GM23338 (cell line): ENCODE measurements around the gene DDX18. TPM values are rescaled to one million over a fixed set of nuclear protein-coding genes. Genes with fewer than 3 reads are reported as not detected.

ENCODE experiments used
- ATAC-seq: fragments of 200-7000 bp; cut with Tn5 transposase; 3 replicates; pipeline ENCODE4 v1.9.1; 2020
- DNase-seq: peaks from one replicate; pipeline ENCODE4 v3.0.0-alpha.2; 2015; ENCODE audit warnings: low spot score
- H2AFZ ChIP-seq: fragments of 200-600 bp; sonication (generic); 2 replicates; pipeline ENCODE4 v1.8.0; 2016; ENCODE audit warnings: antibody characterized with exemption, mild to moderate bottlenecking, moderate library complexity
- H3F3A ChIP-seq: fragments of 200-600 bp; sonication (generic); replicated peaks from 2 replicates; pipeline ENCODE4 v1.8.0; 2017; ENCODE audit warnings: antibody characterized with exemption, mixed run types, low read depth
- H3K27ac ChIP-seq: fragments of 200-600 bp; sonication (generic); 2 replicates; pipeline ENCODE4 v1.6.1; 2016; ENCODE audit warnings: low read depth
- H3K27me3 ChIP-seq: fragments of 200-600 bp; sonication (generic); 2 replicates; pipeline ENCODE4 v1.8.0; 2016; ENCODE audit warnings: mild to moderate bottlenecking, mixed run types, moderate library complexity; ENCODE audit not compliant: insufficient read depth
- H3K36me3 ChIP-seq: fragments of 200-600 bp; sonication (generic); 2 replicates; pipeline ENCODE4 v1.8.0; 2016; ENCODE audit warnings: mild to moderate bottlenecking; ENCODE audit not compliant: insufficient read depth
- H3K4me1 ChIP-seq: fragments of 200-600 bp; sonication (generic); 2 replicates; pipeline ENCODE4 v1.8.0; 2016; ENCODE audit warnings: mild to moderate bottlenecking, moderate library complexity; ENCODE audit not compliant: insufficient read depth
- H3K4me2 ChIP-seq: fragments of 200-600 bp; sonication (generic); 2 replicates; pipeline ENCODE4 v1.7.1; 2017; ENCODE audit warnings: mixed run types
- H3K4me3 ChIP-seq: fragments of 200-600 bp; sonication (generic); 2 replicates; pipeline ENCODE4 v1.6.1; 2016; ENCODE audit warnings: mixed run types
- H3K79me2 ChIP-seq: fragments of 200-600 bp; sonication (generic); replicated peaks from 2 replicates; pipeline ENCODE4 v1.8.0; 2017; ENCODE audit warnings: mild to moderate bottlenecking; ENCODE audit not compliant: insufficient read depth
- H3K9me2 ChIP-seq: fragments of 200-600 bp; sonication (generic); 2 replicates; pipeline ENCODE4 v1.8.0; 2017; ENCODE audit not compliant: insufficient read depth
- H4K20me1 ChIP-seq: fragments of 200-600 bp; sonication (generic); replicated peaks from 2 replicates; pipeline ENCODE4 v1.8.0; 2017; ENCODE audit warnings: mild to moderate bottlenecking; ENCODE audit not compliant: insufficient read depth
- H3K27ac Mint-ChIP-seq: 2 replicates; pipeline ENCODE4 v1.8.0; 2020; ENCODE audit warnings: inconsistent platforms, mild to moderate bottlenecking, moderate library complexity, mixed read lengths
- H3K27me3 Mint-ChIP-seq: 3 replicates; pipeline ENCODE4 v1.8.0; 2022; ENCODE audit warnings: low read depth, mild to moderate bottlenecking, moderate library complexity, mixed read lengths, inconsistent platforms; ENCODE audit not compliant: insufficient read depth, poor library complexity
- H3K36me3 Mint-ChIP-seq: 3 replicates; pipeline ENCODE4 v1.8.0; 2021; ENCODE audit warnings: low read depth, mild to moderate bottlenecking, inconsistent platforms, moderate library complexity, mixed read lengths
- H3K4me1 Mint-ChIP-seq: 3 replicates; pipeline ENCODE4 v1.8.0; 2020; ENCODE audit warnings: mild to moderate bottlenecking, inconsistent platforms, mixed read lengths
- H3K4me3 Mint-ChIP-seq: 3 replicates; pipeline ENCODE4 v1.8.0; 2021; ENCODE audit warnings: moderate library complexity, mild to moderate bottlenecking, inconsistent platforms, mixed read lengths
- H3K9me3 Mint-ChIP-seq: 3 replicates; pipeline ENCODE4 v1.8.0; 2020; ENCODE audit warnings: moderate library complexity, mild to moderate bottlenecking, inconsistent platforms, mixed read lengths
- CREB1 ChIP-seq: fragments of 250-450 bp; sonication (Bioruptor Pico); IDR thresholded peaks from 2 replicates; pipeline ENCODE4 v1.5.0; 2020; ENCODE audit warnings: low read depth, mild to moderate bottlenecking, moderate library complexity
- EZH2 ChIP-seq: fragments of 200-600 bp; sonication (generic); IDR thresholded peaks from one replicate; pipeline ENCODE4 v1.8.0; 2017; ENCODE audit warnings: antibody characterized with exemption, mild to moderate bottlenecking, low read depth; ENCODE audit not compliant: unreplicated experiment
- EZH2phosphoT487 ChIP-seq: fragments of 200-600 bp; sonication (generic); IDR thresholded peaks from one replicate; pipeline ENCODE4 v1.8.1; 2018; ENCODE audit warnings: antibody characterized with exemption; ENCODE audit not compliant: unreplicated experiment
- JUNB ChIP-seq: IDR thresholded peaks from one replicate; pipeline ENCODE4 v1.6.1; 2016; ENCODE audit warnings: antibody characterized with exemption; ENCODE audit not compliant: unreplicated experiment
- NANOG ChIP-seq: IDR thresholded peaks from 2 replicates; pipeline ENCODE4 v1.6.1; 2016; ENCODE audit warnings: antibody characterized with exemption, borderline replicate concordance
- POLR2AphosphoS5 ChIP-seq: IDR thresholded peaks from 2 replicates; pipeline ENCODE4 v1.6.1; 2016; ENCODE audit warnings: antibody characterized with exemption, low read depth
- STAT1 ChIP-seq: IDR thresholded peaks from one replicate; pipeline ENCODE4 v1.6.1; 2016; ENCODE audit warnings: antibody characterized with exemption; ENCODE audit not compliant: unreplicated experiment
- ZNF114 ChIP-seq: fragments of 250-450 bp; sonication (Bioruptor Pico); IDR thresholded peaks from 2 replicates; pipeline ENCODE4 v1.5.0; 2020; ENCODE audit warnings: mild to moderate bottlenecking, moderate library complexity
- ZNF331 ChIP-seq: fragments of 250-450 bp; sonication (Bioruptor Pico); IDR thresholded peaks from 2 replicates; pipeline ENCODE4 v1.5.0; 2020; ENCODE audit warnings: low read depth, mild to moderate bottlenecking, moderate library complexity
- ZNF462 ChIP-seq: fragments of 250-450 bp; sonication (Bioruptor Pico); IDR thresholded peaks from 2 replicates; pipeline ENCODE4 v1.5.0; 2020; ENCODE audit warnings: mild to moderate bottlenecking, moderate library complexity
- long read RNA-seq: library from polyadenylated mRNA; unstranded; transcript quantifications from one replicate; pipeline ENCODE4 v2.0.0, GENCODE V29; 2020; ENCODE audit not compliant: unreplicated experiment
- polyA plus RNA-seq: library from polyadenylated mRNA; unstranded; fragments of >200 nt; fragmentation: Nextera tagmentation; extraction: Ambion mirVana; gene quantifications from 2 replicates; pipeline ENCODE4 v1.2.1, GENCODE V29; 2016
- total RNA-seq: library from RNA; depleted of rRNA; stranded (reverse); fragments of >200 nt; shearing (Covaris generic); gene quantifications from 2 replicates; pipeline ENCODE4 v1.2.3, GENCODE V29; 2014; rRNA removed
- TF ChIP-seq, protein P1 (sequence below), 2 experiments: fragments of 200-600 bp in 1 of 2; sonication (generic) in 1 of 2; conservative IDR thresholded peaks; 2 replicates each; pipeline versions ENCODE4 v1.5.1 to v1.6.1; 2016 to 2017; ENCODE audit warnings: antibody characterized with exemption in 2 of 2, low read depth in 2 of 2, mild to moderate bottlenecking in 2 of 2, moderate library complexity in 1 of 2
- TF ChIP-seq, protein P2 (sequence below): IDR thresholded peaks from 2 replicates; pipeline ENCODE4 v1.6.1; 2016; ENCODE audit warnings: antibody characterized with exemption
- TF ChIP-seq, protein P3 (sequence below): IDR thresholded peaks from one replicate; pipeline ENCODE4 v1.6.1; 2018; ENCODE audit warnings: antibody characterized with exemption; ENCODE audit not compliant: unreplicated experiment

The DDX18 gene
- total RNA-seq (98.8 and 102 TPM in 2 replicates), polyA plus RNA-seq (169 and 183 TPM in 2 replicates)
- long read RNA-seq, partial matches to known transcripts = 53 of 59 reads
- long read RNA-seq, other reads (novel, unspliced or antisense) = 3 of 59 reads

- peaks cover 32% of the 10 kb centered on the region for H3K36me3 Mint-ChIP-seq
These were observed at the start of gene DDX18 for GRCh38 chr2:117814417-117815264. DDX18 (plus strand) TSS chr2:117814691; CDS start chr2:117814778, 87 bp downstream.

More at GRCh38 chr2:117814417-117815264, at the start of gene DDX18:
- Histone ChIP-seq H3F3A (no peaks in the 10 kb centered on the region), H2AFZ (peak within 1 kb of the TSS; percentile 90), H3K36me3 (peaks cover 31% of the 10 kb centered on the region), H3K4me3 (peak within 1 kb of the TSS; percentile 88), H3K27me3 (no peaks in the 10 kb centered on the region), H3K4me2 (peak within 1 kb of the TSS; percentile 97), H3K4me1 (peaks cover 13% of the 10 kb centered on the region; the same call in 1 of the 2 replicates), H3K9me2 (no peaks in the 10 kb centered on the region), H4K20me1 (peaks cover 5% of the 10 kb centered on the region; the same call in 1 of the 2 replicates), H3K27ac (peak within 1 kb of the TSS; percentile 48; the same call in 1 of the 2 replicates), H3K79me2 (peaks cover 35% of the 10 kb centered on the region)
- TF ChIP-seq CREB1 (peak; percentile 94), JUNB (no peak), STAT1 (no peak), ZNF114 (no peak), ZNF462 (CRISPR knock-in tag) (no peak), POLR2AphosphoS5 (peak; percentile 75), EZH2phosphoT487 (no peak), EZH2 (no peak), ZNF331 (CRISPR knock-in tag) (no peak), NANOG (peak; percentile 55)
- TF ChIP-seq, protein P1, sequence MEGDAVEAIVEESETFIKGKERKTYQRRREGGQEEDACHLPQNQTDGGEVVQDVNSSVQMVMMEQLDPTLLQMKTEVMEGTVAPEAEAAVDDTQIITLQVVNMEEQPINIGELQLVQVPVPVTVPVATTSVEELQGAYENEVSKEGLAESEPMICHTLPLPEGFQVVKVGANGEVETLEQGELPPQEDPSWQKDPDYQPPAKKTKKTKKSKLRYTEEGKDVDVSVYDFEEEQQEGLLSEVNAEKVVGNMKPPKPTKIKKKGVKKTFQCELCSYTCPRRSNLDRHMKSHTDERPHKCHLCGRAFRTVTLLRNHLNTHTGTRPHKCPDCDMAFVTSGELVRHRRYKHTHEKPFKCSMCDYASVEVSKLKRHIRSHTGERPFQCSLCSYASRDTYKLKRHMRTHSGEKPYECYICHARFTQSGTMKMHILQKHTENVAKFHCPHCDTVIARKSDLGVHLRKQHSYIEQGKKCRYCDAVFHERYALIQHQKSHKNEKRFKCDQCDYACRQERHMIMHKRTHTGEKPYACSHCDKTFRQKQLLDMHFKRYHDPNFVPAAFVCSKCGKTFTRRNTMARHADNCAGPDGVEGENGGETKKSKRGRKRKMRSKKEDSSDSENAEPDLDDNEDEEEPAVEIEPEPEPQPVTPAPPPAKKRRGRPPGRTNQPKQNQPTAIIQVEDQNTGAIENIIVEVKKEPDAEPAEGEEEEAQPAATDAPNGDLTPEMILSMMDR (conservative IDR thresholded peaks at IDR 0.05; ENCODE audit: low read depth in 2 of 2) = peak; percentile 99
- TF ChIP-seq, protein P2, sequence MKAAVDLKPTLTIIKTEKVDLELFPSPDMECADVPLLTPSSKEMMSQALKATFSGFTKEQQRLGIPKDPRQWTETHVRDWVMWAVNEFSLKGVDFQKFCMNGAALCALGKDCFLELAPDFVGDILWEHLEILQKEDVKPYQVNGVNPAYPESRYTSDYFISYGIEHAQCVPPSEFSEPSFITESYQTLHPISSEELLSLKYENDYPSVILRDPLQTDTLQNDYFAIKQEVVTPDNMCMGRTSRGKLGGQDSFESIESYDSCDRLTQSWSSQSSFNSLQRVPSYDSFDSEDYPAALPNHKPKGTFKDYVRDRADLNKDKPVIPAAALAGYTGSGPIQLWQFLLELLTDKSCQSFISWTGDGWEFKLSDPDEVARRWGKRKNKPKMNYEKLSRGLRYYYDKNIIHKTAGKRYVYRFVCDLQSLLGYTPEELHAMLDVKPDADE = peak; percentile 92
- TF ChIP-seq, protein P3, sequence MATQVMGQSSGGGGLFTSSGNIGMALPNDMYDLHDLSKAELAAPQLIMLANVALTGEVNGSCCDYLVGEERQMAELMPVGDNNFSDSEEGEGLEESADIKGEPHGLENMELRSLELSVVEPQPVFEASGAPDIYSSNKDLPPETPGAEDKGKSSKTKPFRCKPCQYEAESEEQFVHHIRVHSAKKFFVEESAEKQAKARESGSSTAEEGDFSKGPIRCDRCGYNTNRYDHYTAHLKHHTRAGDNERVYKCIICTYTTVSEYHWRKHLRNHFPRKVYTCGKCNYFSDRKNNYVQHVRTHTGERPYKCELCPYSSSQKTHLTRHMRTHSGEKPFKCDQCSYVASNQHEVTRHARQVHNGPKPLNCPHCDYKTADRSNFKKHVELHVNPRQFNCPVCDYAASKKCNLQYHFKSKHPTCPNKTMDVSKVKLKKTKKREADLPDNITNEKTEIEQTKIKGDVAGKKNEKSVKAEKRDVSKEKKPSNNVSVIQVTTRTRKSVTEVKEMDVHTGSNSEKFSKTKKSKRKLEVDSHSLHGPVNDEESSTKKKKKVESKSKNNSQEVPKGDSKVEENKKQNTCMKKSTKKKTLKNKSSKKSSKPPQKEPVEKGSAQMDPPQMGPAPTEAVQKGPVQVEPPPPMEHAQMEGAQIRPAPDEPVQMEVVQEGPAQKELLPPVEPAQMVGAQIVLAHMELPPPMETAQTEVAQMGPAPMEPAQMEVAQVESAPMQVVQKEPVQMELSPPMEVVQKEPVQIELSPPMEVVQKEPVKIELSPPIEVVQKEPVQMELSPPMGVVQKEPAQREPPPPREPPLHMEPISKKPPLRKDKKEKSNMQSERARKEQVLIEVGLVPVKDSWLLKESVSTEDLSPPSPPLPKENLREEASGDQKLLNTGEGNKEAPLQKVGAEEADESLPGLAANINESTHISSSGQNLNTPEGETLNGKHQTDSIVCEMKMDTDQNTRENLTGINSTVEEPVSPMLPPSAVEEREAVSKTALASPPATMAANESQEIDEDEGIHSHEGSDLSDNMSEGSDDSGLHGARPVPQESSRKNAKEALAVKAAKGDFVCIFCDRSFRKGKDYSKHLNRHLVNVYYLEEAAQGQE = no peak
- Mint-ChIP-seq H3K4me1 (peaks cover 21% of the 10 kb centered on the region), H3K9me3 (no peaks in the 10 kb centered on the region; the same call in 2 of the 3 replicates), H3K4me3 (peak within 1 kb of the TSS; percentile 99), H3K27me3 (no peaks in the 10 kb centered on the region), H3K27ac (peak within 1 kb of the TSS; percentile 95)
- peak; percentile 100 for DNase-seq
- ATAC-seq = peak; percentile 97
